Measurements from ENCODE around the gene CADM2. TPM values are rescaled to one million over a fixed set of nuclear protein-coding genes. Genes with fewer than 3 reads are reported as not detected.

Gene CADM2
- total RNA-seq, 1 experiment from 2014 or later: 10.9 TPM

DNA sequence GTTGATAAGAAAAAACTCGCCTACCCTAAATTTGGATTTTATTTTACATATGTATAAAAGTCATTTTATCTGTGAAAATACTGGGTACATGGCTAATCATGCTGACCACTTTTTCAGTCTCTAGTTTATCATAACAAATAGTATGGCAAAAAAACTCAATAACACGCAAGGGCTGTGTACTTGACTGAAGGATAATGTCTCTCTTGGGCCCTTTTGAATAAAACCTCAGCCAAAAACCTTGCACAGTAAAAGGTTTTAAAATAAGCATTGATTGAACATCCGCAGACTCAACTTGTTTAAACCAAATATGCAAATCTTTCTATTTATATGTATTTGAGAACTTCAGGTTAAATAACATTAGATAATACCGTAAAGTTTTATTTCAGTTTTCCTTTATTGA, 285.3 kb downstream of the CADM2 start:
- no CpG with 5 or more reads among the region's 4 CpGs for WGBS (ENCODE audit: extremely low coverage, insufficient read length, low lambda C conversion rate)
- Mint-ChIP-seq H3K4me1 (no peaks in the 10 kb centered on the region), H3K27ac (no peak overlapping the region)

More for the DNA sequence above, 285.3 kb downstream of the CADM2 start:
- Histone ChIP-seq H3K4ac (ENCODE audit: low read depth, low read length) (no peak overlapping the region), H2BK20ac (ENCODE audit: low read depth, low read length, poor library complexity, severe bottlenecking) (no peak overlapping the region), H3K18ac (ENCODE audit: insufficient read length, low read depth, low read length) (no peak overlapping the region), H2AFZ (ENCODE audit: low read length) (no peak overlapping the region), H3K23ac (ENCODE audit: insufficient read length, low read depth, low read length) (no peak overlapping the region), H4K5ac (ENCODE audit: insufficient read length, low read depth, low read length) (no peak overlapping the region), H4K8ac (replicated peaks; ENCODE audit: insufficient read length, low read depth, low read length) (no peak overlapping the region), H3K9me3 (ENCODE audit: control insufficient read depth, low read depth, low read length) (no peaks in the 10 kb centered on the region), H2AK5ac (ENCODE audit: insufficient read length, low read length) (no peak overlapping the region), H3K9ac (ENCODE audit: extremely low read depth, insufficient read length, low read length) (no peak overlapping the region), H2BK12ac (ENCODE audit: insufficient read length, low read depth, low read length) (no peak overlapping the region), H3K14ac (ENCODE audit: insufficient read depth, low read length) (no peak overlapping the region), H3K79me2 (ENCODE audit: insufficient read depth, low read length) (no peaks in the 10 kb centered on the region), H3K4me2 (ENCODE audit: insufficient read depth, insufficient read length, low read length) (no peak overlapping the region), H2BK5ac (ENCODE audit: insufficient read length, low read length) (no peak overlapping the region), H3K56ac (ENCODE audit: insufficient read length, low read depth, low read length) (no peak overlapping the region), H3T11ph (ENCODE audit: low read length) (no peak overlapping the region), H3K27me3 (ENCODE audit: insufficient read depth, low read length) (no peaks in the 10 kb centered on the region), H4K20me1 (ENCODE audit: control insufficient read depth, insufficient read depth, insufficient read length) (no peaks in the 10 kb centered on the region), H3K23me2 (ENCODE audit: insufficient read length, low read depth, low read length, poor library complexity, severe bottlenecking) (no peaks in the 10 kb centered on the region), H3K79me1 (ENCODE audit: insufficient read depth, low read depth, low read length, poor library complexity, severe bottlenecking) (no peaks in the 10 kb centered on the region), H3K4me1 (ENCODE audit: insufficient read depth, low read length) (no peaks in the 10 kb centered on the region), H2BK120ac (ENCODE audit: low read depth, low read length, poor library complexity, severe bottlenecking) (no peak overlapping the region), H4K91ac (ENCODE audit: insufficient read length, low read depth, low read length) (no peak overlapping the region), H2BK15ac (ENCODE audit: low read depth, low read length) (no peak overlapping the region), H3K27ac (ENCODE audit: insufficient read length, low read depth, low read length) (no peak overlapping the region)
- TF ChIP-seq, protein P1, sequence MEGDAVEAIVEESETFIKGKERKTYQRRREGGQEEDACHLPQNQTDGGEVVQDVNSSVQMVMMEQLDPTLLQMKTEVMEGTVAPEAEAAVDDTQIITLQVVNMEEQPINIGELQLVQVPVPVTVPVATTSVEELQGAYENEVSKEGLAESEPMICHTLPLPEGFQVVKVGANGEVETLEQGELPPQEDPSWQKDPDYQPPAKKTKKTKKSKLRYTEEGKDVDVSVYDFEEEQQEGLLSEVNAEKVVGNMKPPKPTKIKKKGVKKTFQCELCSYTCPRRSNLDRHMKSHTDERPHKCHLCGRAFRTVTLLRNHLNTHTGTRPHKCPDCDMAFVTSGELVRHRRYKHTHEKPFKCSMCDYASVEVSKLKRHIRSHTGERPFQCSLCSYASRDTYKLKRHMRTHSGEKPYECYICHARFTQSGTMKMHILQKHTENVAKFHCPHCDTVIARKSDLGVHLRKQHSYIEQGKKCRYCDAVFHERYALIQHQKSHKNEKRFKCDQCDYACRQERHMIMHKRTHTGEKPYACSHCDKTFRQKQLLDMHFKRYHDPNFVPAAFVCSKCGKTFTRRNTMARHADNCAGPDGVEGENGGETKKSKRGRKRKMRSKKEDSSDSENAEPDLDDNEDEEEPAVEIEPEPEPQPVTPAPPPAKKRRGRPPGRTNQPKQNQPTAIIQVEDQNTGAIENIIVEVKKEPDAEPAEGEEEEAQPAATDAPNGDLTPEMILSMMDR (conservative IDR thresholded peaks at IDR 0.05): no peak
- Mint-ChIP-seq H3K9me3 (no peaks in the 10 kb centered on the region), H3K27me3 (ENCODE audit: low read depth) (no peaks in the 10 kb centered on the region), H3K4me3 (no peak overlapping the region), H3K36me3 (ENCODE audit: insufficient read depth in 1 of 3, low read depth in 3 of 3) (no peaks in the 10 kb centered on the region)
- DNase-seq: no peak

Measured in H9 (cell line).